DLD1 (cell line): Measurements from ENCODE around the gene GSG1L.
"Not testable (repeated sequence)": the region's sequence is repeated elsewhere in the genome, so short reads cannot be mapped to it uniquely, and the experiment has no call there.

ENCODE experiments used
- in situ Hi-C: cut with HindIII; loops from 2 replicates; pipeline ENCODE4 v1.10.0; 2017; ENCODE audit warnings: low sequenced_read_pairs

Gene GSG1L

GRCh38 chr16:27920391-27920891, 143.1 kb downstream of the GSG1L start:
- in situ Hi-C loops = no loop called here

GRCh38 chr16:27918755-27919154, 144.8 kb downstream of the GSG1L start:
- in situ Hi-C loops = no loop called here

- in situ Hi-C loops = no loop called here
Measured at GRCh38 chr16:27917949-27918348, 145.6 kb downstream of the GSG1L start.

GRCh38 chr16:27911486-27911885, 152.0 kb downstream of the GSG1L start:
- in situ Hi-C loops = no loop called here

- in situ Hi-C loops = no loop called here
Measured at GRCh38 chr16:27907457-27907972, 156.0 kb downstream of the GSG1L start.

GRCh38 chr16:27906883-27907282, 156.6 kb downstream of the GSG1L start:
- in situ Hi-C loops = no loop called here

- in situ Hi-C loops = no loop called here
Measured at GRCh38 chr16:27903046-27903655, 160.4 kb downstream of the GSG1L start.

- in situ Hi-C loops = no loop called here
Measured at GRCh38 chr16:27902551-27902950, 161.0 kb downstream of the GSG1L start.

- in situ Hi-C loops = no loop called here
Measured at GRCh38 chr16:27901956-27902355, 161.6 kb downstream of the GSG1L start.

- in situ Hi-C loops = no loop called here
Measured at GRCh38 chr16:27899736-27900135, 163.8 kb downstream of the GSG1L start.

GRCh38 chr16:27894386-27894785, 169.1 kb downstream of the GSG1L start:
- in situ Hi-C loops = no loop called here

- in situ Hi-C loops = no loop called here
Measured at GRCh38 chr16:27892879-27893278, 170.6 kb downstream of the GSG1L start.

- in situ Hi-C loops = no loop called here
Measured at GRCh38 chr16:27890866-27891265, 172.6 kb downstream of the GSG1L start.

GRCh38 chr16:27890006-27890405, 173.5 kb downstream of the GSG1L start:
- in situ Hi-C loops = no loop called here

GRCh38 chr16:27883576-27883975, 179.9 kb downstream of the GSG1L start:
- in situ Hi-C loops = no loop called here

GRCh38 chr16:27880287-27880686, 183.2 kb downstream of the GSG1L start:
- in situ Hi-C loops = no loop called here

- in situ Hi-C loops = no loop called here
Measured at GRCh38 chr16:27879601-27880247, 183.8 kb downstream of the GSG1L start.

- in situ Hi-C loops = not testable (repeated sequence)
Measured at GRCh38 chr16:27872627-27873026, 190.9 kb downstream of the GSG1L start.

- in situ Hi-C loops = no loop called here
Measured at GRCh38 chr16:27870116-27870798, 193.3 kb downstream of the GSG1L start.

GRCh38 chr16:27869411-27869810, 194.1 kb downstream of the GSG1L start:
- in situ Hi-C loops = no loop called here

- in situ Hi-C loops = no loop called here
Measured at GRCh38 chr16:27868180-27868579, 195.3 kb downstream of the GSG1L start.
